HG03060 (cell line): ENCODE data around the gene MFAP4.

Experiments
- ATAC-seq: cut with Tn5 transposase; IDR thresholded peaks from one replicate; pipeline ENCODE4 v1.9.1; 2021; ENCODE audit warnings: low read depth, moderate number of reproducible peaks; ENCODE audit not compliant: unreplicated experiment

Gene MFAP4

DNA sequence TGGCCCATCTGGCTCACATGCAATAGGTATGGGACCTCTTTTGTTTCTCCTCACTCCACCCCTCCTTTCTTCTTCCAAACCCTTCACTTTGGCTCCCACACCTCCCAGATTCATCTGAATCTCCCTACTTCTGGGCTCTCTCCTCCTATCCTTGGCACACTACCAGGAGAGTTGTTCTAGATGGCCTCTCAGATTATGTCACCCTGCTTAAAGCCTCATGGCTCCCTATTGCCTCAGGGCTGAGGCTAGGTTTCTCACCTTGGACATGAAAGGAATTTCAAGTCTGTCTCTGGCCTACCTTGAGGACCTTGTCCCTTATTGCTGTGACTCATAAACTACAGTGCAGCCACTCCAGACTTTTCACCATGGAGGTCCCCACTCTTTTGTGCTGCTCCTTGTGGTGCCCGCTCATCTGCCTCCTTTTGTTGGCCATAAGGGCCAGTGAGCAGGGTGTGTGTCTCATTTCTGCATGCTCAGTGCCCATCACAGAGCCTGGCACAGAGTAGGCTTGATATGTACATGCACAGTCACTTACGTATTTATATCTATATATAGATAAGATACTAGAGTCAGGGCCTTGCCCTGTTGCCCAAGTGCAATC is 1.0 kb upstream of the MFAP4 start:
- ATAC-seq: no peak

DNA sequence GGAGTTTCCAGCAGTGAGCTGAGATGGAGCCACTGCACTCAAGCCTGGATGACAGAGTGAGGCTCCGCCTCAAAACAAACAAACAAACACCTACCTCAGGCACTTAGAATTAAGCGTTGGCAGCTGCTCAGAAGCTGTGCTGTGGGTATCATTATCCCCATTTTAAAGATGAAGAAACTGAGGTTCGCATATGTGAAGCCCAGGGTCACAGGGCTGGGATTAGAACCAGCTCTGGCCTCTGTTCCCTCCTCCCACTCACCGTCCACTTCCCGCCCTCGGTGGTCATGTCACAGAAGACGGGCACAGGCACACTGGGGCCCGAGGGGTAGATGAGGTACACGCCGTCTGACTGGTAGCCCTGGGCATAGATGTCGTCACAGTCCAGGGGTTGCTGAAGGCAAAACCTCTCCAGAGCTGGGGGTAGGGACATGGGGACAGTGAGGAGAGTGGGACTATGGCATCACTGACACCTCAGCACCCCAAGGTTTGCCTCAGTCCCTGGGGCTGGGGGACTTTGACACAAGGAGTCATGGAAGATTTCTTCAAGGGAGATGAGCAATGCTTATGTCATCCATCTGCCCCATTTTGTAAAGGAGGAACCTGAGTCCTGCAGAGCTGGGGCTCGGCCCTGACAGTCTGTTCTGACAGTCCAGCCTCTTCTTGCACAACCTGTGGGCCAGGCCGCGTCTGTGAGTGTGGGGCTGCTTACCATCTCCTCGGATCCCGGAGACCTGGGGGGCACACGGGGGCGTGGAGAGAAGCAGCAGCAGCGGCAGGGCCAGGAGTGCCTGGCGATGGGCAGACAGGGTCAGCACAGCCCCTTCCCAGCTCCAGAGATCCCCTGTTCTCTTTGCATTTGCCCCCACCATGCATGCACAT is 700 bp downstream of the MFAP4 start:
- no peak for ATAC-seq

DNA sequence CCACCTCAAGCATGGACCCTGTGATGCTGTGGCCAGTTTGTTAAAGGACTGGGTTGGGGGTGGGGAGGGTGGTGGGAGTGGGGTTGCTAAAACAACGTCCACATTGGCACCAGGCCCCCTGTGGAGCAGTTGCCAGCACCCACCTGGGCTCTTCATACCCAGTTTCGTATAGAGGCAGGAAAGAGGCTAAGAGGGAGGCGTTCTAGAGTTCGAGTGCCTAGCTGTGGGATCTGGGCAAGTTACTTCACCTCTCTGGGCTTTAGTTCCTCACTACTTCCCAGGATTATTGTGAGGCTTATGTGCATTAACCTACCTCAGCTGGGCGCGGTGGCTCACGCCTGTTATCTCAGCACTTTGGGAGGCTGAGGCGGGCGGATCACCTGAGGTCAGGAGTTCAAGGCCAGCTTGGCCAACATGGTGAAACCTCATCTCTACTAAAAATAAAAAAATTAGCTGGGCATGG is 1.4 kb downstream of the MFAP4 start:
- ATAC-seq: no peak

DNA sequence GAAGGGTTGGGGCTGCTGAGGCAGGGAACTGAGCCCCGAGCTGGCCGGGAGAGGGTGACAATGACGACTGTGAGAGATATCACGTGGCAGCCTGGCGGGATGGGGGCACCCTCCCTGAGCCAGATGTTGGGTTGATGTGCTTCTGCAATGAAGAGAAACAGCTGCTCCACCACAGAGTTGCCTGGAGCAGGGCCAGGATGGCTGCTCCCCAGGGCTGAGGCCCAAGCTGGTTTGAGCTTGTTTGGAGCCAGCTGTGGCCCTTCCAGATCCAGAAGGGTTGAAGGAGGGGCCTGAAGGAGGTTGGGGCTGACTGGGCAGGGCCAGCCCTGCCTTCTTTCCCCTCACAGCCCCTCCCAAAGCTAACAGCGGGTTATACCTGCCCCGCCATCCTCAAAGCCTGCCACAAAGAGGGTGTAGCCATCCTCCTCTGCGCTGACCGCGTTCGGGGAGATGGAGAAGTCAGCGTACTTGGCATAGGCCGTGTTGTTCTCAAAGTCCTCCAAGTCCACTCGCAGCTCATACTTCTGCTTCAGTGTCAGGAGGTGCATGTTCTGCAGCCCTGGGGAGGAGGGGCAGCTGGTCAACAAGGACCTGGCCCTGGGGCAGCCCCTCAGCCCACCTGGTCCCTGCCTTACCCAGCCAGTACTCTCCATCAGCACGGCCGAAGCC is 2.1 kb downstream of the MFAP4 start:
- no peak for ATAC-seq

DNA sequence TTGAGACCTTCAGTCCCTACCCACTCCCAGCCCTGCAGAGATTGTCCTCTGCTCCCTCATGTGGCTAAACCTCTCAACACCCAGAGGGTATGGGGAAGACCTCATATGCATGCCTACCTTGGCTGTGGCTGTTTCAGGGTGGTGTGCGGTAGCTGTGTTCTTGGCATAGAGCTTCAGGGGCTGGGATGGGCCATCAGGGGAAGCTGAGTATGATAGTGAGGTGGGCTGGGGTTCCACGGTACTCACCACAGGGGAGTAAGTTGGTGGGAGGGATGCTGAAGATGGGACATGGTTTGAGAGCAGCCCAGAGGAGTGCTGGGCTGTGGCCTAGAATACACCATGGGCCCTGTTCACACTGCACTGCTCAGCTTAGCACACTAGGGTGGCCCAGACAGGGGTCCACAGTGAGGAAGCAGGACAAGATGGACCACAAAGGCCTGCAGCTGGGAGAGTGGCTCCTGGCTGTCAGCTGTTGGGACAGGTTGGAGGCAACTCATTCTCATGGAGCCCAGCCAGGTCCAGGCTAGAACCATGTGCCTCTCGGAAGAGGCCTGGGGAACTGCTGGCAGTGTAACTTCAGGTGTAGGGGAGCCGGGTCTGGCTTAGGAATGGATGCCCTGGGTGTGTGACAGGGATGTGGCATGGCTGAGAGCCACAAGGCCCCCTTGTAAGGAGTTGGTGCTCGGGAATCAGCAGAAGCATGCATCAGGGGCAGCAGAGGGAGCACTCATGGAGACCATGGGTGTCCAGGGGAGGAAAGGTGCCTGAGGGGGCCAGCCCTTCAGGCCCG is 3.1 kb downstream of the MFAP4 start:
- no peak for ATAC-seq

DNA sequence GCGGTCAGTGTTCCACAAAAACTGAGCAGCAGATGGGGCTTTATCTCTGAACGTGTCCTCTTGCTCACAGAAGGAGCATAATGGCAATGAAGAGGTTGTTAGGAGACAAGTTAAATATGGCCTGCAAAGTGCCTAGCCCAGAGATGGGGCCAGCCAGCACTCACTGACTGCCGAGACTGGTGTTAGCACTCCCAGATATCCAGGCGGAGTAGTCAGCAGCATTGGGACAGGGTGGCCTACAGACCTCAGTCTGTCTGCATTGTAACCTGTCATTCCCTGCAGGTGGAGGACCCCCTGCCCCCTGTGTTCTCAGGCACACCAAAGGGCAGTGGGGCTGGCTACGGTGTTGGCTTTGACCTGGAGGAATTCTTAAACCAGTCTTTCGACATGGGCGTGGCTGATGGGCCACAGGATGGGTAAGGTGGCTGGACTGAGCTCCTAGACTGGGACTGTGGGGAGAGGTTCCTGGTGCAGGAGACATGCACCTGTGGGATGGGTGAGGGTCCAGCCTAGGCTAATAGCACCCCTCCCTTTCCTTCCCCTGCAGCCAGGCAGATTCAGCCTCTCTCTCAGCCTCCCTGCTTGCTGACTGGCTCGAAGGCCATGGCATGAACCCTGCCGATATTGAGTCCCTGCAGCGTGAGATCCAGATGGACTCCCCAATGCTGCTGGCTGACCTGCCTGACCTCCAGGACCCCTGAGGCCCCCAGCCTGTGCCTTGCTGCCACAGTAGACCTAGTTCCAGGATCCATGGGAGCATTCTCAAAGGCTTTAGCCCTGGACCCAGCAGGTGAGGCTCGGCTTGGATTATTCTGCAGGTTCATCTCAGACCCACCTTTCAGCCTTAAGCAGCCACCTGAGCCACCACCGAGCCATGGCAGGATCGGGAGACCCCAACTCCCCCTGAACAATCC is 4.2 kb downstream of the MFAP4 start:
- ATAC-seq: no peak

DNA sequence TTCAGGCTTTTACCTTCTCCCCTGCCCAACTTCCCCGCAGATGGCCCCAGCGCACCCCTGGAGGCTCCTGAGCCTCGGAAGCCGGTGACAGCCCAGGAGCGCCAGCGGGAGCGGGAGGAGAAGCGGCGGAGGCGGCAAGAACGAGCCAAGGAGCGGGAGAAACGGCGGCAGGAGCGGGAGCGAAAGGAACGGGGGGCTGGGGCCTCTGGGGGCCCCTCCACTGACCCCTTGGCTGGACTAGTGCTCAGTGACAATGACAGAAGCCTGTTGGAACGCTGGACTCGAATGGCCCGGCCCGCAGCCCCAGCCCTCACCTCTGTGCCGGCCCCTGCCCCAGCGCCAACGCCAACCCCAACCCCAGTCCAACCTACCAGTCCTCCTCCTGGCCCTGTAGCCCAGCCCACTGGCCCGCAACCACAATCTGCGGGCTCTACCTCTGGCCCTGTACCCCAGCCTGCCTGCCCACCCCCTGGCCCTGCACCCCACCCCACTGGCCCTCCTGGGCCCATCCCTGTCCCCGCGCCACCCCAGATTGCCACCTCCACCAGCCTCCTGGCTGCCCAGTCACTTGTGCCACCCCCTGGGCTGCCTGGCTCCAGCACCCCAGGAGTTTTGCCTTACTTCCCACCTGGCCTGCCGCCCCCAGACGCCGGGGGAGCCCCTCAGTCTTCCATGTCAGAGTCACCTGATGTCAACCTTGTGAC is 5.1 kb downstream of the MFAP4 start:
- no peak for ATAC-seq

DNA sequence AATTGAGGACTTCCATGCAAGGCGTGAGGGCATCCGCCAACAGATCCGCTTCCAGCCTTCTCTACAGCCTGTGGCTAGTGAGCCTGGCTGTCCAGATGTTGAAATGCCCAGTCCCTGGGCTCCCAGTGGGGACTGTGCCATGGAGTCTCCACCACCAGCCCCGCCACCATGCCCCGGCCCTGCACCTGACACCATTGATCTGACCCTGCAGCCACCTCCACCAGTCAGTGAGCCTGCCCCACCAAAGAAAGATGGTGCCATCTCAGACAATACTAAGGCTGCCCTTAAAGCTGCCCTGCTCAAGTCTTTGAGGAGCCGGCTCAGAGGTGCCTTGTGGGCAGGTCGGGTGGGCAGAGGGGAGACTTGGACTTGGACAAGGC is 5.6 kb downstream of the MFAP4 start:
- ATAC-seq: no peak

DNA sequence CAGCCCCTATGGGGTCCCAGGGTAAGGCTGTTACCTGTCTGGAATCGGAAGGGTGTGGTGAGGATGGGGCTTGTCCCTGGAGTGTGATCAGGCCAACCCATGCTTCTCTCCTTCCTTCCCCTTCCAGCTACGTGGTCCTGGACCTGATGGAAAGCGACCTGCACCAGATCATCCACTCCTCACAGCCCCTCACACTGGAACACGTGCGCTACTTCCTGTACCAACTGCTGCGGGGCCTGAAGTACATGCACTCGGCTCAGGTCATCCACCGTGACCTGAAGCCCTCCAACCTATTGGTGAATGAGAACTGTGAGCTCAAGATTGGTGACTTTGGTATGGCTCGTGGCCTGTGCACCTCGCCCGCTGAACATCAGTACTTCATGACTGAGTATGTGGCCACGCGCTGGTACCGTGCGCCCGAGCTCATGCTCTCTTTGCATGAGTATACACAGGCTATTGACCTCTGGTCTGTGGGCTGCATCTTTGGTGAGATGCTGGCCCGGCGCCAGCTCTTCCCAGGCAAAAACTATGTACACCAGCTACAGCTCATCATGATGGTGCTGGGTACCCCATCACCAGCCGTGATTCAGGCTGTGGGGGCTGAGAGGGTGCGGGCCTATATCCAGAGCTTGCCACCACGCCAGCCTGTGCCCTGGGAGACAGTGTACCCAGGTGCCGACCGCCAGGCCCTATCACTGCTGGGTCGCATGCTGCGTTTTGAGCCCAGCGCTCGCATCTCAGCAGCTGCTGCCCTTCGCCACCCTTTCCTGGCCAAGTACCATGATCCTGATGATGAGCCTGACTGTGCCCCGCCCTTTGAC is 6.3 kb downstream of the MFAP4 start:
- ATAC-seq: no peak

DNA sequence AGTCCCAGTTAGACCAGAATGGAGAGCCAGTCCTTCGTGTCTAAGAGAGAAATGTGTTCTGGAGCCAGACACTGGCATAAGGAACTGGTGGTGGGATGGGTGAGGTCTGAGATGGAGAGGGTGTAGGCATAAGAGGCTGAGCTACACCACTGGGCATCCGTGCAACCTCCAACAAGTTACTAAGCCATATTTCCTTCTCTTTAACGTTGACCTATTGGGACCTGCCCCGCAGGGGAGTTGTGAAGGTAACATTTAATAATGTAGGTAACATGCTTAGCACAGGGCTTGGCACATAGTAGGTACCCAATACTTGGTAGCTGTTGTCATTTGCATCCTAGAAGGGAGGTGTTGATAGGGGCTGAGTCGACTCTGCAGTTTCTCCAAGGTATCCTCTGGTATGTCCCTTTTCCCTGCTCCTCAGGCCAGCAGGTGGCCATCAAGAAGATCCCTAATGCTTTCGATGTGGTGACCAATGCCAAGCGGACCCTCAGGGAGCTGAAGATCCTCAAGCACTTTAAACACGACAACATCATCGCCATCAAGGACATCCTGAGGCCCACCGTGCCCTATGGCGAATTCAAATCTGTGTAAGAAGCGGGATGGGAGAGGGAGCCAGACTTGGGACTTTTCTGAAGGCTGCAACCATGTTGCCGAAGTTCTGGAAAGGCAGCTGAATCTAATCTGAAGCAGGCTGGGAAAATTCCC is 7.5 kb downstream of the MFAP4 start:
- no peak for ATAC-seq

DNA sequence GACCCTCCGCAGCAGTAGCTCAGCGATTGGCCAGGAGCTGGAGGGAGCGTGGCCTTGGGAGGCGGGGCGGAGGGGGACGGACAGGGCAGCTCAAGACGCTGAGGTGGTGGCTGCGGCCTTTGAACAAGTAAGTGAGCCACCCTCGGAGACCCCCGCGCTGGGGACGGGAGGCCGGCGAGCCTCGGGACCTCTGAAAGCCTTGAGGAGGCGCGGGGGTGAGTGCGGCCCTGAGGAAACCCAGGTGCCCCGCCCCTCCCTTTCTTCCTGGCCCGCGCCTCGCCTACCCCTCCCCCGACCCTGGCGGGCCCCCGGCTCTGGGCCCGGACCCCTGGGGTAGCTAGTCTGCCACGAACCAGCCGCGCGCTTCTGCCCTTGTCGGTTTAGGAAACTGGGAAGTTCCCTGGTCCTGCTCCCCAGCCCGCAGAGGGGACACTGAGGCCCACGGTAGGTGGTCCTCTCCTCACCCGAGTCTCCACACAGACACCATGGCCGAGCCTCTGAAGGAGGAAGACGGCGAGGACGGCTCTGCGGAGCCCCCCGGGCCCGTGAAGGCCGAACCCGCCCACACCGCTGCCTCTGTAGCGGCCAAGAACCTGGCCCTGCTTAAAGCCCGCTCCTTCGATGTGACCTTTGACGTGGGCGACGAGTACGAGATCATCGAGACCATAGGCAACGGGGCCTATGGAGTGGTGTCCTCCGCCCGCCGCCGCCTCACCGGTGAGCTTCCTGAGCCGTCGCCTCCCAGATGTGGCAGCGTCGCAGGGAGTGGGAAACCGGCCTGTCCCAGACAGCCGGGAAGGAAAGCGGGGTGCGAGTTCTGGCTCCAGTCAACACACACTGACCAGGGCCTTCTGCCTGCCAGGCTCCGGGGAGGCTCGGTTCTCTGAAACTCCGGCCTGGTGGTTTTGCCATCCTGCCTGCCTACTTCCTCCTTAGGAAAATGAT is 8.3 kb downstream of the MFAP4 start, which contains the start of gene MAPK7:
TSS of gene MAPK7 (plus strand) at position 83 of the 945 bp plus-strand sequence. CDS start at position 486, 403 bp downstream.
- ATAC-seq: no peak

DNA sequence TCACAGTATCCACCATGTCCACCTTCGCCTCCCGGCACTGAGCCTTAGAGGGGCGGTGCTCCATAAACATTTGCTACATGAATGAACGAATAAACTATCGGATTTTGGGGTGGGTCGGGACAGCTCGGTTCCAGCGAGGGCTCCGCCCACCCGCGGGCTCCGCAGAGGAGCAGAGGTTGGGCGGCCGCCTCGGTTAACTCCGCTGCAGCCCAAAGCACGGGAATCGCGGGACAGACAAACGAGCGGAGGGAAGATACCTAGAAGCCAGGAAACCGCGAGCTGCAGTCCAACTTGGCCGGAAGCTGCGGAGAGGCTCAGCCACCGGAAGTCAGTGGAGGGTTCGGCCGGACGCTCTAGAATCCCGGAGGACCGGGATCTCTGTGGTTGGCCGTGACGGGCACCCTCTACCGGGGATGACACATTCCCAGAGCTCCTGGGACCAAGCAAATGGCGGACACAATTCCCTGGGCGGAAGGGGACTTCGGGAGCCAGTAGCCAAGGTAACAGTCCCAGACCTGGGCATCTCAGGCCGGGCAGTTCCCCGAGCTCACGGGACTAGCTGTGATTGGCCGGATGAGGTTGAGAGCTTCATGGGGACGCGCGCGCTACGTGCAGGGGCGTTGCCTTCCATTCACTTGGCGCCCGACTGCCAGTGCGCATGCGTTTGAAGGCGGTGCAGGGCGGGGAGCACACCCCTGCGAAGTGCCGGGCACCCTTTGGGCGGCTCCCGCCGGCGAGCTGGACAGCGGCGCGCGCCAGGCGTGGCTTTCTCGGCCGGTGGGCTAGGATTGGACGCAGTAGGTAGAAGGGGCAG is 9.2 kb downstream of the MFAP4 start:
- peak; percentile 68 for ATAC-seq

DNA sequence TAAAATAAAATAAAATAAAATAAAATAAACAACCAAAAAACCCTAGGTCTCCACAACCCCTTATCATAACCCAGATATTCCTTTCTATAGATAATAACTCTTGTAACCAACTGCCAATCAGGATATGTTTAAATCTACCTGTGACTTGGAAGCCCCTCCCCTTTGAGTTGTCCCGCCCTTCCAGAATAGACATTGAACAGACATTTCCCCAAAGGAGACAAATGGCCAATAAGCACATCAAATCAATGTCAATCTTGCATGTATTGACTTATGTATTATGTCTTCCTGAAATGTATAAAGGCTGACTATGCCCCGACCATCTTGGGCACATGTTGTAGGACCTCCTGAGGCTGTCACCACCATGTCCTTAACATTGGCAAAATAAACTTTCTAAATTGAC is 10.2 kb downstream of the MFAP4 start:
- no peak for ATAC-seq

DNA sequence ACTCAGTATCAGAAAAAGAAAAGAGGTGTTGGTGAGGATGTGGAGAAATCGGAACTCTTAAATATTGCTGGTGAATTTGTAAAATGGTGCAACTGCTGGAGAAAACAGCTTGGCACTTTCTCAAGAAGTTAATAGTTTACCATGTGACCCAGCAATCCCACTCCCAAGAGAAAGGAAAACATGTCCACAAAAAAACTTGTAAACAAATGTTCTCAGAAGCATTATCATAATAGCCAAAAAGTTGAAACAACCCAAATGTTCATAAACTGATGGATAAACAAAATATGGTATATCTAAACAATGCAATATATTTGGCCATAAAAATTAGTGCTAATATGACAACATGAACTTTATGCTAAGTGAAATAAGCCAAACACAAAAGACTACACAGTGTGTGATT is 11.3 kb downstream of the MFAP4 start:
- ATAC-seq: no peak

DNA sequence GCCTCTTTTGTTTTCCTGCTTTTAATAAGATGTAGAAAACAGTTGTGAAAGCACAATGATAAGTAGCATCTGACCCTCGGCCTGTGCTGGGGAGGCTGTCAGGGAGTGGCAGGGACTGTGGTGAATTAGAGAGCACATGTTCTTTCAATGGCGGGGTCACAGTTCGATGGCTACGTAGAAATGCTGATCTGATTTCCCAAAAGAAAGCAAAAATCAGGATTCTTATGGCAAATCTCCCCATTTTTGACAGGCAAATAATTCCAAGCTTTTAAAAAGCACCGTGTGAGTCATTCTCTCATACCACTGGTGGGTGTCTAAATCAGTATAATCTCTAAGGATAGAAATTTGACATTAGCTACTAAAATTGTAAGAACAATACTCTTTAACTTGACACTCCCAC is 12.9 kb downstream of the MFAP4 start:
- ATAC-seq: no peak
